DND-41 (cell line): ENCODE measurements around the gene ZBTB39.

ENCODE experiments used
- ATAC-seq: fragments of 200-7000 bp; cut with Tn5 transposase; 3 replicates; pipeline ENCODE4 v1.9.1; 2021; ENCODE audit warnings: low read depth; ENCODE audit not compliant: insufficient read depth
- DNase-seq: peaks from one replicate; pipeline ENCODE4 v3.0.0-alpha.2; 2020
- H2AFZ ChIP-seq: 2 replicates; pipeline ENCODE4 v1.6.0; 2012; ENCODE audit warnings: low read depth, low read length
- H3K27ac ChIP-seq: 2 replicates; pipeline ENCODE4 v1.5.1; 2012; ENCODE audit warnings: low read length, inconsistent platforms
- H3K27me3 ChIP-seq: fragments of 200-600 bp; sonication (generic); 2 replicates; pipeline ENCODE4 v1.6.0; 2012; ENCODE audit warnings: low read length, mild to moderate bottlenecking, inconsistent platforms; ENCODE audit not compliant: insufficient read depth, poor library complexity
- H3K36me3 ChIP-seq: 2 replicates; pipeline ENCODE4 v1.5.1; 2012; ENCODE audit warnings: low read length, inconsistent platforms; ENCODE audit not compliant: insufficient read depth
- H3K4me1 ChIP-seq: 2 replicates; pipeline ENCODE4 v1.5.1; 2012; ENCODE audit warnings: mild to moderate bottlenecking, low read length; ENCODE audit not compliant: insufficient read depth
- H3K4me2 ChIP-seq: 2 replicates; pipeline ENCODE4 v1.6.0; 2012; ENCODE audit warnings: mild to moderate bottlenecking, moderate library complexity, low read length, inconsistent platforms; ENCODE audit not compliant: insufficient read depth
- H3K4me3 ChIP-seq, 2 experiments: fragments of 200-600 bp in 1 of 2; shearing (Covaris generic) in 1 of 2; 2 replicates each; pipeline ENCODE4 v1.5.1; 2012 to 2016; ENCODE audit warnings: inconsistent platforms in 2 of 2, low read length in 2 of 2, mild to moderate bottlenecking in 2 of 2, low read depth in 1 of 2, moderate library complexity in 1 of 2
- H3K79me2 ChIP-seq: 2 replicates; pipeline ENCODE4 v1.6.0; 2012; ENCODE audit warnings: low read length, inconsistent platforms; ENCODE audit not compliant: insufficient read depth
- H3K9ac ChIP-seq: 2 replicates; pipeline ENCODE4 v1.6.0; 2012; ENCODE audit warnings: low read depth, mild to moderate bottlenecking, inconsistent platforms, low read length, moderate library complexity
- H3K9me3 ChIP-seq: 2 replicates; pipeline ENCODE4 v1.5.1; 2012; ENCODE audit warnings: low read length, moderate library complexity, mild to moderate bottlenecking, inconsistent platforms; ENCODE audit not compliant: insufficient read depth, severe bottlenecking
- H4K20me1 ChIP-seq: 2 replicates; pipeline ENCODE4 v1.6.0; 2012; ENCODE audit warnings: low read length; ENCODE audit not compliant: insufficient read depth
- CTCF ChIP-seq: IDR thresholded peaks from 2 replicates; pipeline ENCODE4 v1.5.1; 2012; ENCODE audit warnings: borderline replicate concordance, low read length, moderate library complexity, mild to moderate bottlenecking; ENCODE audit not compliant: poor library complexity, severe bottlenecking; ENCODE audit errors: extremely low read depth
- EZH2 ChIP-seq: IDR thresholded peaks from 3 replicates; pipeline ENCODE4 v1.6.1; 2012; ENCODE audit warnings: borderline replicate concordance, low read depth, mild to moderate bottlenecking, moderate library complexity, low read length, inconsistent platforms; ENCODE audit not compliant: severe bottlenecking

The ZBTB39 gene

DNA sequence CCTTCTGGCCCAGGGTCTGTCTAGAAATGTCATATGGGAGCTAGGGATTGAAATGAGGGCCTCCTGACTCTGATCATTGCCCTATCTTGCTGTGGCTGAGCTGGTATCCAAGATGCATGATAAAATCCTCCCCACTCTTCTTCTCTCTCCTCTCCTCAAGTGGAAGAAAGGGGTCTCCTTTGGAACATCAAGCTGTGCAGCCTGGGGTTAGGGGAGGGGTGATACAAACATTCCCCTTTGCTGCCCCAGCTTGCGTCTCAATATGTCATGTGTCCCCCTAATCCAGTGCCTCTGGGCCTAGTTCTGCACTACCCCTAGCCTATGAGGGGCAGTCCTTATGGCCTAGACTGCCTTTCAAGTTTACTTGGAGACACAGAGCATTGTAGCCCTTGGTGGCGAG is 57.5 kb downstream of the ZBTB39 start:
- Histone ChIP-seq H3K9me3 (no peaks in the 10 kb centered on the region), H3K27ac (no peak overlapping the region), H3K4me1 (no peaks in the 10 kb centered on the region), H2AFZ (no peak overlapping the region), H3K9ac (no peak overlapping the region), H3K4me2 (no peak overlapping the region), H3K79me2 (no peaks in the 10 kb centered on the region), H3K4me3 (no peak overlapping the region), H3K27me3 (no peaks in the 10 kb centered on the region), H4K20me1 (no peaks in the 10 kb centered on the region), H3K36me3 (no peaks in the 10 kb centered on the region)
- TF ChIP-seq EZH2 (no peak), CTCF (no peak)
- no peak for ATAC-seq
- no peak for DNase-seq
